Heart right ventricle (tissue), 16 donors: ENCODE results near the gene POMT1. TPM values are rescaled to one million over a fixed set of nuclear protein-coding genes. Genes with fewer than 3 reads are reported as not detected.

Experiments
- ATAC-seq, 8 donors: fragments of 200-7000 bp; cut with Tn5 transposase; one replicate each; pipeline ENCODE4 v1.9.1; 2020; ENCODE audit warnings: mild to moderate bottlenecking in 8 of 8, moderate library complexity in 8 of 8, moderate number of reproducible peaks in 1 of 8
- DNase-seq, 2 donors: peaks; one replicate each; pipeline ENCODE4 v3.0.0-alpha.2; 2020
- H3K27ac ChIP-seq, 10 donors: fragments of 200-600 bp; sonication (generic) in 2 of 10; one replicate each; pipeline versions ENCODE4 v1.5.0 to v1.8.0; 2020 to 2022; ENCODE audit warnings: mild to moderate bottlenecking in 3 of 10
- H3K27me3 ChIP-seq, 7 donors: fragments of 200-600 bp; one replicate each; pipeline ENCODE4 v1.8.0; 2021 to 2022; ENCODE audit warnings: mild to moderate bottlenecking in 2 of 7
- H3K36me3 ChIP-seq, 9 donors: fragments of 200-600 bp; sonication (generic) in 1 of 9; one replicate each; pipeline versions ENCODE4 v1.5.0 to v1.8.0; 2020 to 2022; ENCODE audit warnings: mild to moderate bottlenecking in 2 of 9
- H3K4me1 ChIP-seq, 9 donors: fragments of 200-600 bp; sonication (generic) in 1 of 9; one replicate each; pipeline versions ENCODE4 v1.5.0 to v1.8.0; 2020 to 2022; ENCODE audit warnings: mild to moderate bottlenecking in 4 of 9
- H3K4me3 ChIP-seq, 10 donors: fragments of 200-600 bp; sonication (generic) in 2 of 10; one replicate each; pipeline versions ENCODE4 v1.5.0 to v1.8.0; 2020 to 2022; ENCODE audit warnings: mild to moderate bottlenecking in 7 of 10, moderate library complexity in 2 of 10
- H3K9me3 ChIP-seq, 11 donors: fragments of 200-600 bp in 10 of 11; sonication (generic) in 2 of 11; one replicate each; pipeline versions ENCODE4 v1.5.0 to v1.8.0; 2013 to 2022; ENCODE audit warnings: mild to moderate bottlenecking in 2 of 11, control low read depth in 1 of 11, moderate library complexity in 1 of 11
- CTCF ChIP-seq, 9 donors: fragments of 200-600 bp; sonication (generic) in 2 of 9; IDR thresholded peaks; one replicate each; pipeline versions ENCODE4 v1.5.0 to v1.8.0; 2021 to 2022; ENCODE audit warnings: antibody characterized with exemption in 9 of 9, mild to moderate bottlenecking in 5 of 9, moderate library complexity in 1 of 9
- WGBS, 2 donors: extraction: QIAGEN DNeasy Blood & Tissue Kit; methylation state at CpG; one replicate each; pipeline ENCODE4 v1.1.7; 2013; ENCODE audit warnings: inconsistent platforms in 1 of 2; 5-methylcytosine and 5-hydroxymethylcytosine counted together
- intact Hi-C, 10 donors: fragments of 100-400 bp; cut with DNase I; formaldehyde crosslinking; loops; one replicate each; pipeline versions ENCODE4 v1.11.1 to v1.14.2; 2022
- polyA plus RNA-seq, 2 donors: library from polyadenylated mRNA; stranded (reverse); fragments of 200-250 nt; gene quantifications; one replicate each; pipeline ENCODE4 v1.2.3, GENCODE V29; 2013
- total RNA-seq, 10 donors: library from RNA; stranded (reverse); fragmentation: NEBNext Ultra II Directional in 3 of 10; extraction: Animal tissue kit (Norgen Biotek cat#: 25700) in 3 of 10; gene quantifications; one replicate each; pipeline versions ENCODE4 v1.2.1 to v1.2.4, GENCODE V29; 2021 to 2023
- donor health status: Arrhythmogenic right ventricular cardiomyopathy.
- donor health status: ischemic (EF 13 %, LVEDD 7.1; RV severe dilation, severe dysfunction).
- donor health status: healthy with polysubstance abuse.
- donor health status: DM: no; HTN: yes; CAD: no.
- donor health status: DM: no; HTN: no; CAD: no.
- donor health status: ischemic (EF 25% LVEDD 6.9; RV normal size, moderate dysfunction).
- donor health status: ischemic (EF 25% LVEDD 5.7; RV mildly dilated, moderate dysfunction).
- donor health status: healthy.
- donor health status: DM: yes; HTN: yes; CAD: no.
- donor health status: Ischemic cardiomyopathy.
- donor health status: ischemic (EF 35%, LVEDD 5.7; RV mildly dilated, moderate dysfunction).
- donor health status: nonischemic (EF 11% LVEDD 7.7; RV severe dilation, severe dysfunction).
- donor health status: DM: yes; HTN: yes; CAD: no.
- donor health status: PGD.
- donor health status: ischemic (EF 29% LVEDD 5.4; RV normal size, mild dysfunction).
- donor health status: nonischemic (EF 23%, LVEDD 6.1; RV moderate dilation, normal function).

POMT1 gene
- total and polyA plus RNA-seq, 12 donors = 17.0 to 34.1 (median 21.2) TPM

- Histone ChIP-seq H3K4me1 (peaks cover 0 to 31% (median 10%) of the 10 kb centered on the region in 9 donors), H3K27ac (peak overlapping the region in 9 of 10 donors; percentile 55 to 89 (median 72)), H3K36me3 (peaks cover 0 to 92% (median 49%) of the 10 kb centered on the region in 9 donors), H3K27me3 (no peaks in the 10 kb centered on the region), H3K4me3 (no peak overlapping the region), H3K9me3 (peaks cover 0 to 17% (median 0%) of the 10 kb centered on the region in 11 donors)
- TF ChIP-seq CTCF (IDR thresholded peaks at IDR 0.05) = no peak
- ATAC-seq (peak; percentile 81 to 91 (median 88)), DNase-seq (peak in 1 of 2 donors; percentile 62)
- intact Hi-C loops = loop anchor here in 1 of 10 donors (1.0 kb wide), 1 partner anchor 32 kb away; no protein-coding TSS in a partner anchor
- 44 to 67% methylated on average over 11 of the region's 11 CpGs for WGBS, 2 donors
These were observed 15.1 kb downstream of the POMT1 start for GRCh38 chr9:131517761-131518190.

- no peaks in the 10 kb centered on the region for H3K27me3 ChIP-seq
- H3K36me3 ChIP-seq = peaks cover 0 to 92% (median 48%) of the 10 kb centered on the region in 9 donors
- H3K4me1 ChIP-seq = peaks cover 0 to 31% (median 10%) of the 10 kb centered on the region in 9 donors
- WGBS, 2 donors = 76 to 90% methylated on average over 20 of the region's 20 CpGs
- no peak for ATAC-seq
- no peak for DNase-seq
- intact Hi-C loops = no loop called here
- peaks cover 0 to 17% (median 0%) of the 10 kb centered on the region in 11 donors for H3K9me3 ChIP-seq
- no peak overlapping the region for H3K4me3 ChIP-seq
- no peak for TF ChIP-seq CTCF (IDR thresholded peaks at IDR 0.05)
- peak overlapping the region in 9 of 10 donors; percentile 55 to 89 (median 72) for H3K27ac ChIP-seq
These were observed 15.8 kb downstream of the POMT1 start for GRCh38 chr9:131518553-131518952.

GRCh38 chr9:131520503-131520902 is 17.8 kb downstream of the POMT1 start:
- Histone ChIP-seq H3K4me3 (no peak overlapping the region), H3K27ac (no peak overlapping the region), H3K36me3 (peaks cover 0 to 92% (median 65%) of the 10 kb centered on the region in 9 donors), H3K9me3 (peaks cover 0 to 8% (median 0%) of the 10 kb centered on the region in 11 donors), H3K4me1 (peaks cover 0 to 31% (median 10%) of the 10 kb centered on the region in 9 donors), H3K27me3 (no peaks in the 10 kb centered on the region)
- TF ChIP-seq CTCF (IDR thresholded peaks at IDR 0.05) = no peak
- intact Hi-C loops = no loop called here
- 82 to 86% methylated on average over 16 of the region's 16 CpGs for WGBS, 2 donors
- DNase-seq = no peak
- no peak for ATAC-seq

- TF ChIP-seq CTCF (IDR thresholded peaks at IDR 0.05) = no peak
- no peak overlapping the region for H3K27ac ChIP-seq
- H3K4me1 ChIP-seq = peaks cover 0 to 31% (median 10%) of the 10 kb centered on the region in 9 donors
- no peaks in the 10 kb centered on the region for H3K27me3 ChIP-seq
- 96 to 98% methylated on average over 10 of the region's 10 CpGs for WGBS, 2 donors
- H3K4me3 ChIP-seq = no peak overlapping the region
- intact Hi-C loops = no loop called here
- no peak for DNase-seq
- no peak for ATAC-seq
- H3K36me3 ChIP-seq = peaks cover 0 to 96% (median 72%) of the 10 kb centered on the region in 9 donors
- H3K9me3 ChIP-seq = peaks cover 0 to 6% (median 0%) of the 10 kb centered on the region in 11 donors
These were observed 18.5 kb downstream of the POMT1 start for GRCh38 chr9:131521203-131521602.
